22Rv1 (cell line): Measurements from ENCODE around the gene IGF2R.

Source experiments
- H3K27ac ChIP-seq: fragments of 450-650 bp; 2 replicates; pipeline ENCODE4 v1.5.1; 2017
- ZFX ChIP-seq: fragments of 450-650 bp; IDR thresholded peaks from 2 replicates; pipeline ENCODE4 v1.6.1; 2017; ENCODE audit warnings: antibody characterized with exemption, borderline replicate concordance
- TF ChIP-seq, protein P1 (sequence below): fragments of 450-650 bp; IDR thresholded peaks from 2 replicates; pipeline ENCODE4 v1.5.1; 2017; ENCODE audit warnings: mild to moderate bottlenecking

Gene IGF2R

DNA sequence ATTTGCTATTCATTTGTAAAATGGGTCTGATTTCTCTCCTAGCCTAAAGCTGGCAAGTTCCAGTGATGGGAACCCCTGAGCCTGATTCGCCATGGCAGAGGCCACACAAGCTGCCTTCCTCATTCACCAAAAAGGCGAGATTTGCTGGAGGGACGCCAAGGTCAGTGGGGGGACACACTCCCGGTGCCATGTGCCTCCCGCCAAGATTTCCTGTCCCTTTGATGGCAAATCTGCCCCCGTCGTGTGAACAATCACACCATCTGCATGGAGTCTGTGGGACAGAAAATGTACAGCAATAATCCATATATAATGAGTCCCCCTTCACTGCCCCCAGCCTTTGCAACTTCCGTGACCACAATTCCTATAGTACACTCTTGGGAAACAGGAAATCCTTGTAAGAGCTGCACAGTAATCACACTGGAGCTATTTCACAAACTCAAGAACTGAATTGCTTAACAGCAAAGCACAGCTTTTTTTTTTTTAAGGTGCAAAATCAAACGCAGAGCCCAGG, 15.7 kb upstream of the IGF2R start:
- TF ChIP-seq, protein P1, sequence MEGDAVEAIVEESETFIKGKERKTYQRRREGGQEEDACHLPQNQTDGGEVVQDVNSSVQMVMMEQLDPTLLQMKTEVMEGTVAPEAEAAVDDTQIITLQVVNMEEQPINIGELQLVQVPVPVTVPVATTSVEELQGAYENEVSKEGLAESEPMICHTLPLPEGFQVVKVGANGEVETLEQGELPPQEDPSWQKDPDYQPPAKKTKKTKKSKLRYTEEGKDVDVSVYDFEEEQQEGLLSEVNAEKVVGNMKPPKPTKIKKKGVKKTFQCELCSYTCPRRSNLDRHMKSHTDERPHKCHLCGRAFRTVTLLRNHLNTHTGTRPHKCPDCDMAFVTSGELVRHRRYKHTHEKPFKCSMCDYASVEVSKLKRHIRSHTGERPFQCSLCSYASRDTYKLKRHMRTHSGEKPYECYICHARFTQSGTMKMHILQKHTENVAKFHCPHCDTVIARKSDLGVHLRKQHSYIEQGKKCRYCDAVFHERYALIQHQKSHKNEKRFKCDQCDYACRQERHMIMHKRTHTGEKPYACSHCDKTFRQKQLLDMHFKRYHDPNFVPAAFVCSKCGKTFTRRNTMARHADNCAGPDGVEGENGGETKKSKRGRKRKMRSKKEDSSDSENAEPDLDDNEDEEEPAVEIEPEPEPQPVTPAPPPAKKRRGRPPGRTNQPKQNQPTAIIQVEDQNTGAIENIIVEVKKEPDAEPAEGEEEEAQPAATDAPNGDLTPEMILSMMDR, result no peak
- no peak for TF ChIP-seq ZFX
- H3K27ac ChIP-seq, result no peak overlapping the region

GRCh38 chr6:159955945-159956361, 12.9 kb upstream of the IGF2R start:
- TF ChIP-seq ZFX, result no peak
- TF ChIP-seq, protein P1, result no peak
- H3K27ac ChIP-seq, result no peak overlapping the region

DNA sequence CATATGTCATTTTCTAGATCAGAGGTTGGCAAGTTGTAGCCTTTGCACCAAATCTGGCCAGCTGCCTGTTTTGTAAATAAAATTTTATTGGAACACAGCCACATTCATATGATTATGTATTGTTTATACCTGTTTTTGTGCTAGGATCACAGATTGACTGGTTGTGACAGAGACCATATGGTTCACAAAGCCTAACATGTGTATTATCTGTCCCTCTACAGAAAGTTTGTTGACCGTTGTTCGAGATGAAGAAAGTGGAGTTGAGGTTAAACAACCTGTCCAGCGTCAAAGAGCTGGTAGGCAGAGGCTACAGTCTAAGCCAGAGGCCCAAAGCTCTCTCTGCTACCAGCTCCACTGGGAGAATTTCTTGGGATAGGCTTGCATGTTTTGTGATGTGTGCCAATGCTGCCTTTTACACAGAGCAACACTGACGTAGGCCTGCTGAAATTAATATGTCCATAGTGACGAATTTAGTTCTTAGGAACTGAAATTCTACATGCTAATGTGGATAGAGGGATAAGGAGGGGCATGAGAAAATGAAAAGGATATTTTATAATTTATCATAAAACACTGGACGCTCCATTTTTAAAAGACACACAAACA, 11.7 kb upstream of the IGF2R start:
- TF ChIP-seq, protein P1, result no peak
- no peak for TF ChIP-seq ZFX
- H3K27ac ChIP-seq, result no peak overlapping the region

DNA sequence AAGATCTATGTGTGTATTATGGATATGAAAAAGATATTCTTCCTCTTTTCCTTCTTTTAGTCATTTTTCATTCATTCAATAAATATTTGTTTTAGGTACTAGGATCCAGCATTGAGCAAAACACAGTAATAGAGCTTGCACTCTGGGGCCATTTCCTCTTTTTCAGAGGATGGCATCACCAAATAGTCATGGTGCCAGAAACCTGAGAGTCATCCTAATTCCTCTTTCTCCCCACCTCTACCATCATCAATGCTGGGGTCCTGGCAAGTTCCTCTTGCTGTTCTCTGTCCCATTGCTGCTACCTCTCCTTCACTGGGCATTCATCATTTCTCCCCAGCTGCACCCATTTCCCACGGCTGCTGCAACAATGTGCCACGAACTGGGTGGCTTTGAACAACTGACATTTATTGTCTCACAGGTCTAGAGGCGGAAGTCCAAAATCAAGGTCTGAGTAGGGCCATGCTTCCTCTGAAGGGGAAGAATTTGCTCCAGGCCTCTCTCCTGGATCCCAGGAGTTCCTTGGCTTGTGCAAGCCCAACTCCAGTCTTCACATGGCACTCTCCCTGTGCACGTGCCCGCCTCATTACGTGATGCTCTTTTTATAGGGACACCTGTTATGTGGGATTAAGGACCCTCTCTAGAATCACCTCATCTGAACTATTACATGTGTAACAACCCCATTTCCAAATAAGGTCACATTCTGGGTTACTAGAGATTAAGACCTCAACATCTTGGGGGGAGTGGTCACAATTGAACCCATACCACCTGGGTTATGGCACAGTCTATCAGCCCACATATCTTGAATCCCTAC, 9.5 kb upstream of the IGF2R start:
- H3K27ac ChIP-seq, result no peak overlapping the region
- TF ChIP-seq, protein P1, result no peak
- no peak for TF ChIP-seq ZFX

DNA sequence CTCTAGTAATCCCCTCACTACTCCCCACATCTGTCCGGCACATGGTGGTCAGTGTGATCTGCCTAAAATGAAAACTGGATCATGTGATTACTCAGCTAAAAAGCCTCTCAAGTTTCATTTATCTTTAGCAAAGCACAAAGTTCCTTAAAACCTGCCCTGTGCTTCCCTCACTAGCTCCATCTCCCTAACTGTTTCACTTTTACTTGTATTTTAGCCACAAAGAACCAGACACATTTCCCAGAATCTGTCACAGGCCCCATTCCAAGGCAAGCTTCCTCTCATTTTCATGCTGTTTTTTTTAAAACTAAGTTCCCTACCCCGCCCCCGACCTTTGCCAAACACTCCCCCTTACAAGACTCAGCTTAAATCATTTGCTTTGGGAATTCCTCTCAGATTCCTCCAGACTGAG, 8.9 kb upstream of the IGF2R start:
- TF ChIP-seq, protein P1, result no peak
- TF ChIP-seq ZFX, result no peak
- no peak overlapping the region for H3K27ac ChIP-seq

DNA sequence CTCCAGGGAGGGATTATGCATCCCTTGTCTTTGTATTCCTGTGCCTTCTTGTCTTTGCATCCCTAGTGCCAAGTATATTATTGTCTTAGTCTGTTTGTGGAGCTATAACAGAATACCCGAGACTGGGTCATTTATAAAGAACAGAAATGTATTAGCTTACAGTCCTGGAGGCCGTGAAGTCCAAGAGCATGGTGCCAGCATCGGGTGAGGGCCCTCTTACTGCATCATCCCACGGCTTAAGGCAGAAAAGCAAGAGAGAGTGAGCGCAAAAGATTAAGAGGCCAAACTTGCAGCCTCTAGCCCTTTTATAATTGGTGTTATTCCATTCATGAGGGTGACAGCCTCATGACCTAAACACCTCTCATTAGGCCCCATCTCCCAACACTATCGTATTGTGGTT, 8.4 kb upstream of the IGF2R start:
- no peak overlapping the region for H3K27ac ChIP-seq
- TF ChIP-seq ZFX, result no peak
- TF ChIP-seq, protein P1, result no peak

DNA sequence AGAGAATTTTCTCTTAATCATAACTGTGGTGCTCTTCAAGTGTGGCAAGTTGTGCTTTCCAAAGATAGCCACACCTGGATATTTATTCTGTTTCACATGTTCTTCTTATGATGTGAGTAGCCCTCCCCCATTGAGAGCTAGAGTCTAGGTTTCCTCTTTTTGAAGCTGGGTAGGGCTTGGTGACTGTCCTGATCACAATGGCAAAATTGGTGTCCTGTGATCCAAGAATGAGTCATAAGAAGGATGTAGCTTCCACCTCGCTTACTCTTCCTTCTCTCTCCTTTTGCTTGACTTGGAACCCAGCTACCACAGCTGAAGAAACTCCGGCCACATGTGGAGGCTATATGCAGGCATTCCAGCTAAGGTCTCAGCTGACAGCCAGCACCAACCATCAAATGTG, 7.4 kb upstream of the IGF2R start:
- no peak for TF ChIP-seq ZFX
- TF ChIP-seq, protein P1, result no peak
- H3K27ac ChIP-seq, result no peak overlapping the region
